Measurements from ENCODE around the gene PHF3. TPM values are rescaled to one million over a fixed set of nuclear protein-coding genes. Genes with fewer than 3 reads are reported as not detected.

Gene PHF3
- total RNA-seq, 4 donors from 2014 or later = 49.4 to 73.1 (median 61.9) TPM

DNA sequence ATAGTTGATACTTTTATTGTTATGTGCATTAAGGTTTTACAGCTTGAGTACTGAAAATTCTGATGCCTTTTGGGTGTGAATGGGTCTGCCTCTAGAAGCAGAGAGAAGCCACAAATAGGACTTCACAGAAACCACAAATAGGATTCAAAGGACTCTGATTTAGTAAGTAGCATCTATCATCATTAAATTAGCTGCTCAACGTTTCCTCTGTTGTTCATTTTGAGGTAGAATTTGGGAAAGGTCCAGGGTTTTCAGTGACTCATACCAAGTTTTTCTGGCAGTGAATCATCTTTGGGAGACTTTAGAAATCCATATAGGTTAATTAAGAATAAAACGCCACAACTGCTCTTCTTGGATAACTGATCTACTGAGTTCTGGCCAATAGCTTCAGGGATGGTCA is 105.1 kb downstream of the PHF3 start:
- no peaks in the 10 kb centered on the region for H3K36me3 ChIP-seq
- TF ChIP-seq, protein P1, sequence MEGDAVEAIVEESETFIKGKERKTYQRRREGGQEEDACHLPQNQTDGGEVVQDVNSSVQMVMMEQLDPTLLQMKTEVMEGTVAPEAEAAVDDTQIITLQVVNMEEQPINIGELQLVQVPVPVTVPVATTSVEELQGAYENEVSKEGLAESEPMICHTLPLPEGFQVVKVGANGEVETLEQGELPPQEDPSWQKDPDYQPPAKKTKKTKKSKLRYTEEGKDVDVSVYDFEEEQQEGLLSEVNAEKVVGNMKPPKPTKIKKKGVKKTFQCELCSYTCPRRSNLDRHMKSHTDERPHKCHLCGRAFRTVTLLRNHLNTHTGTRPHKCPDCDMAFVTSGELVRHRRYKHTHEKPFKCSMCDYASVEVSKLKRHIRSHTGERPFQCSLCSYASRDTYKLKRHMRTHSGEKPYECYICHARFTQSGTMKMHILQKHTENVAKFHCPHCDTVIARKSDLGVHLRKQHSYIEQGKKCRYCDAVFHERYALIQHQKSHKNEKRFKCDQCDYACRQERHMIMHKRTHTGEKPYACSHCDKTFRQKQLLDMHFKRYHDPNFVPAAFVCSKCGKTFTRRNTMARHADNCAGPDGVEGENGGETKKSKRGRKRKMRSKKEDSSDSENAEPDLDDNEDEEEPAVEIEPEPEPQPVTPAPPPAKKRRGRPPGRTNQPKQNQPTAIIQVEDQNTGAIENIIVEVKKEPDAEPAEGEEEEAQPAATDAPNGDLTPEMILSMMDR (IDR thresholded peaks at IDR 0.05 in 4 of 5, conservative IDR thresholded peaks at IDR 0.05 in 1 of 5) = no peak
- no peak for TF ChIP-seq POLR2A (IDR thresholded peaks at IDR 0.05)
- no peak overlapping the region for H3K27ac ChIP-seq
- no peaks in the 10 kb centered on the region for H3K9me3 ChIP-seq
- no peak overlapping the region for H3K4me3 ChIP-seq
- intact Hi-C loops (cut with DNase I; ENCODE audit: low total_unique reads) = no loop called here
- DNase-seq (no peak), ATAC-seq (no peak)
- no peaks in the 10 kb centered on the region for H3K27me3 ChIP-seq
- no peaks in the 10 kb centered on the region for H3K4me1 ChIP-seq
- in situ Hi-C loops (cut with MboI; ENCODE audit: low sequenced_read_pairs in 4 of 4) = loop anchor here in 1 of 4 donors (10.0 kb wide), 1 partner anchor 136 kb away; no protein-coding TSS in a partner anchor

DNA sequence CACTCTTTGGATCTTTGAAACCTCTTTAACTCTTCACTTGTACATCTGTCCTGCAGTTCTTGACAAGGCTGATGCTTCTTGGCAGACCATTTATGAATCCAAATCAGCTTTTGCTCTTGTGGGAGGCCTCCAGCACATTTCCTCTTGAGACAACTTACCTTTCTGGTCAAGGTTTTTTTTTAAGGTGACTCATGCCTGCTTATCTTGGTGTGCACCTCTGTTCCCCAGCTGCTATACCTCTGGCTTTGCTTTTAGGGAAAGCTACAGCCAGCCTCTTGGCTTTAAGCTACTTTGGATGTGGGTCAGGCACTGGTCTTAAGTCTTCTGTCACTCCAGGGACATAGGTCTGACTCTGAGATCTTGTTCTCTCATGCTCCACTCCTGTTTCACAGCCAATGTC is 106.5 kb downstream of the PHF3 start:
- DNase-seq (no peak), ATAC-seq (no peak)
- Histone ChIP-seq H3K27me3 (no peaks in the 10 kb centered on the region), H3K4me1 (no peaks in the 10 kb centered on the region), H3K9me3 (no peaks in the 10 kb centered on the region), H3K36me3 (no peaks in the 10 kb centered on the region), H3K4me3 (no peak overlapping the region), H3K27ac (no peak overlapping the region)
- in situ Hi-C loops (cut with MboI; ENCODE audit: low sequenced_read_pairs in 4 of 4) (loop anchor here in 1 of 4 donors (10.0 kb wide), 1 partner anchor 137 kb away; no protein-coding TSS in a partner anchor), intact Hi-C loops (cut with DNase I; ENCODE audit: low total_unique reads) (no loop called here)
- TF ChIP-seq, protein P1 (IDR thresholded peaks at IDR 0.05 in 4 of 5, conservative IDR thresholded peaks at IDR 0.05 in 1 of 5) = no peak
- TF ChIP-seq POLR2A (IDR thresholded peaks at IDR 0.05) = no peak

GRCh38 chr6:63743691-63744090 is 108.1 kb downstream of the PHF3 start:
- in situ Hi-C loops (cut with MboI; ENCODE audit: low sequenced_read_pairs in 4 of 4) = loop anchor here in 1 of 4 donors (10.0 kb wide), 1 partner anchor 139 kb away; no protein-coding TSS in a partner anchor

DNA sequence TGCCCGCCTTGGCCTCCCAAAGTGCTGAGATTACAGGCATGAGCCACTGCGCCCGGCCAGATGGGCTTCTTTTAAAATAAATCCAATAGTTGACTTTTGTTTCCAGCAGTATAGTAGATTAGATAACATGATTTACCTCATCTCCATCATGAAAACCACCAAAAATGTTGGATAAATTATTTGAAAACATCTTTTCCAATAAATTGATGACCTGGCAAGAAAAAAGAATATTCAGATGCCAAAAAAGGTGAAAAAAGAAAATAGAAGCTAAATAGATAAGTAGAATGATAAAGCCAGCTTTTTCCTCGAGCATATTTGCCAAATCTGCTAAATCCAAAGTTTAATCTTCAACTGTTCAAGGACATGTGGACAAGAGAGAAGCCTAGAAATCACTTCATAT is 109.2 kb downstream of the PHF3 start:
- DNase-seq = no peak
- in situ Hi-C loops (cut with MboI; ENCODE audit: low sequenced_read_pairs in 4 of 4) = loop anchor here in 1 of 4 donors (10.0 kb wide), 1 partner anchor 140 kb away; no protein-coding TSS in a partner anchor

More at GRCh38 chr6:63743691-63744090, 108.1 kb downstream of the PHF3 start:
- Histone ChIP-seq H3K27me3 (no peaks in the 10 kb centered on the region), H3K4me1 (no peaks in the 10 kb centered on the region), H3K9me3 (no peaks in the 10 kb centered on the region), H3K4me3 (no peak overlapping the region), H3K27ac (no peak overlapping the region), H3K36me3 (no peaks in the 10 kb centered on the region)
- ATAC-seq (no peak), DNase-seq (no peak)
- no peak for TF ChIP-seq POLR2A (IDR thresholded peaks at IDR 0.05)
- TF ChIP-seq, protein P1 (IDR thresholded peaks at IDR 0.05 in 4 of 5, conservative IDR thresholded peaks at IDR 0.05 in 1 of 5) = no peak
- intact Hi-C loops (cut with DNase I; ENCODE audit: low total_unique reads) = no loop called here

More for the DNA sequence above, 109.2 kb downstream of the PHF3 start:
- Histone ChIP-seq H3K36me3 (no peaks in the 10 kb centered on the region), H3K4me1 (no peaks in the 10 kb centered on the region), H3K27ac (no peak overlapping the region), H3K27me3 (no peaks in the 10 kb centered on the region), H3K4me3 (no peak overlapping the region), H3K9me3 (no peaks in the 10 kb centered on the region)
- intact Hi-C loops (cut with DNase I; ENCODE audit: low total_unique reads) = no loop called here
- TF ChIP-seq, protein P1 (IDR thresholded peaks at IDR 0.05 in 4 of 5, conservative IDR thresholded peaks at IDR 0.05 in 1 of 5) = no peak
- no peak for TF ChIP-seq POLR2A (IDR thresholded peaks at IDR 0.05)
- no peak for ATAC-seq
